C4-2B (cell line): Measurements from ENCODE around the gene VAT1L.

ENCODE experiments used
- H3K27ac ChIP-seq: fragments of 450-650 bp; 2 replicates; pipeline ENCODE4 v1.5.1; 2017
- ZFX ChIP-seq: fragments of 450-650 bp; IDR thresholded peaks from 2 replicates; pipeline ENCODE4 v1.6.1; 2017
- TF ChIP-seq, protein P1 (sequence below): fragments of 450-650 bp; conservative IDR thresholded peaks from 2 replicates; pipeline ENCODE4 v1.5.1; 2017; ENCODE audit warnings: mild to moderate bottlenecking

Gene VAT1L

DNA sequence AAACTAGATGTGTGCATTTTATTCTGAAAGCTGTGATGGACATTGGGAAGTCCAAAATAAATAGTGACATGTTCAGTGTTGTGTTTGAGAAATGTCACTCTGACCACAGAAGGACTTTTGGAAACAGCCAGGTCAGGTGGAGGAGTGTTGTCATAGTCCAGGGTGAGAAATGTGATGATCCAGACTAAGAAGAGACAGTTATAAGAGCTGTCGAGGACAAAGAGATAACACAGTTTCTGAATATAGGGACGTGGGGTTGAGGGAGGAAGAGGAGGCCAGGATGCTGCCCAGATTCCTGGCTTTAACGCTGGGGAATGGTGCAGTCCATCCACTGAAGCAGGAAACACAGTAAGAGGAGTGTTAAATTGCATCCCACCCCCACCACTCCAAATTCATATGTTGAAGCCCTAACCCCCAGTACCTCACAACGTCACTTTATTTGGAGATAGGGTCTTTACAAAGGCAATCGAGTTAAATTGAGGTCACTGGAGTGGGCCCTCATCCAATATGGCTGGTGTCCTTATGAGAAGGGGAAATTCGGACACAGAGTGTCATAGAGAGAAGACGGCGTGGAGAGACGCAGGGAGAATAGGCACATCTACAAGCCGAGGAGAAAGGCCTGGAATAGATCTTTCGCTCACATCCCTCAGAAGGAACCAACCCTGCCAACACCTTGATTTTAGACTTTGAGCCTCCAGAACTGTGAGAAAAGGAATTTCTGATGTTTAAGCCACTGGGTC, 71.3 kb downstream of the VAT1L start:
- TF ChIP-seq, protein P1, sequence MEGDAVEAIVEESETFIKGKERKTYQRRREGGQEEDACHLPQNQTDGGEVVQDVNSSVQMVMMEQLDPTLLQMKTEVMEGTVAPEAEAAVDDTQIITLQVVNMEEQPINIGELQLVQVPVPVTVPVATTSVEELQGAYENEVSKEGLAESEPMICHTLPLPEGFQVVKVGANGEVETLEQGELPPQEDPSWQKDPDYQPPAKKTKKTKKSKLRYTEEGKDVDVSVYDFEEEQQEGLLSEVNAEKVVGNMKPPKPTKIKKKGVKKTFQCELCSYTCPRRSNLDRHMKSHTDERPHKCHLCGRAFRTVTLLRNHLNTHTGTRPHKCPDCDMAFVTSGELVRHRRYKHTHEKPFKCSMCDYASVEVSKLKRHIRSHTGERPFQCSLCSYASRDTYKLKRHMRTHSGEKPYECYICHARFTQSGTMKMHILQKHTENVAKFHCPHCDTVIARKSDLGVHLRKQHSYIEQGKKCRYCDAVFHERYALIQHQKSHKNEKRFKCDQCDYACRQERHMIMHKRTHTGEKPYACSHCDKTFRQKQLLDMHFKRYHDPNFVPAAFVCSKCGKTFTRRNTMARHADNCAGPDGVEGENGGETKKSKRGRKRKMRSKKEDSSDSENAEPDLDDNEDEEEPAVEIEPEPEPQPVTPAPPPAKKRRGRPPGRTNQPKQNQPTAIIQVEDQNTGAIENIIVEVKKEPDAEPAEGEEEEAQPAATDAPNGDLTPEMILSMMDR, result no peak
- no peak for TF ChIP-seq ZFX

DNA sequence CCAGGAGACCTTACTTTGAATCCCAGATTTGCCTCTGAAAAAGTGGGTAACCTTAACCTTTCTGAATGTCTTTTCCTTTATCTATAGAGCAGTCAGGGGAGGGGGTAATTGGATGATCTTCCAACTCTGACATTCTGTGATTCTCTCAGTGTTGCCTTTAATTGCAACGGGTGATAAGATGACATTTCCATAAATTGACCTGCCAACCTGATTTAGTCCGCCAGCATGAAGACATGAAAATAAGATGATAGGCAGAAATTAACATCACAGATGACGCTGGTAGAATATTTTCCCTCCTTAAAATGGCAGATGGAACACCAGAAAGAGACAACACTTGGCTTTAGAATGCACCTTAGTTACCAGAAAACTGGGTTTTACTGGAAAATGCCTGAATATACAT, 72.6 kb downstream of the VAT1L start:
- TF ChIP-seq ZFX, result no peak
- TF ChIP-seq, protein P1, result no peak

More for the DNA sequence above, 71.3 kb downstream of the VAT1L start:
- no peak overlapping the region for H3K27ac ChIP-seq

DNA sequence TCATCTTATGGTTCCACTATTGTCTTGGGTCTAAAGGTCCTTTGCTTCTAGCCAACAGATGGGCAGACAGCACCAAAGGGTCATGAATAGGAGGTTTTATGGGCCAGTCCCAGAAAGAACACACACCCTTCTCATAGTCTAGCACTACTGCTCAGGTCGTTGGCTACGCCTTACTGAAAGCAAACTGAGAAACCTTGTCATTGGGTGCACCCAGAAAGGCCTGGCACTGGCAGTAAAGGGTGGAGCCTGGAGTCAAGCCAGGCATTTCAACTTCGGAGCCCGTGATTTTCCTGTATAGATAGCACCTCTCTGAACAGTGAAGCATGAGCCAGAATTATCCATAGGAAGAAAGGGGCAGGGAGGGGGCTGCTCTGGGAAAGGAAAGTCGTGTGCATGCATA, 74.9 kb downstream of the VAT1L start:
- H3K27ac ChIP-seq, result no peak overlapping the region
- TF ChIP-seq ZFX, result no peak
- TF ChIP-seq, protein P1, result no peak

More for the DNA sequence above, 72.6 kb downstream of the VAT1L start:
- no peak overlapping the region for H3K27ac ChIP-seq

DNA sequence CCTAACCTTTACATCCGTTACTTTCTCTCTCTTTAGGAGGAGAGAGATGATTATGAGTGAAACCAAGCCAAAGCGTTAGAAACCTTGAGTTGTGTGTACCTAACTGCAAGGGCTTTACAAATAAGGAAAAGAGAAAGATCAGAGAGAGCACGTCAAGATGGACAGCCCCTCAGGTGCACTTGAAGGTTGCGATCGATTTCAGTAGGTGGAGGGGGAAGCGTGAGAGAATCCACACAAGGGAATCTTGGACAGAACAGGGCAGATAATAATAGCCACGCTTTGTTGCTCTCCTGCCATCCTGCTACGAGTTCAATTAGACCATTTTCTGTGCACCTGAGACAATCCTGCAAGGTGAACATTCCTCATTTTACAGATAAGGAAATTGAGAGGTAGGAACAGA, 78.4 kb downstream of the VAT1L start:
- TF ChIP-seq, protein P1, result no peak
- no peak for TF ChIP-seq ZFX
- no peak overlapping the region for H3K27ac ChIP-seq

DNA sequence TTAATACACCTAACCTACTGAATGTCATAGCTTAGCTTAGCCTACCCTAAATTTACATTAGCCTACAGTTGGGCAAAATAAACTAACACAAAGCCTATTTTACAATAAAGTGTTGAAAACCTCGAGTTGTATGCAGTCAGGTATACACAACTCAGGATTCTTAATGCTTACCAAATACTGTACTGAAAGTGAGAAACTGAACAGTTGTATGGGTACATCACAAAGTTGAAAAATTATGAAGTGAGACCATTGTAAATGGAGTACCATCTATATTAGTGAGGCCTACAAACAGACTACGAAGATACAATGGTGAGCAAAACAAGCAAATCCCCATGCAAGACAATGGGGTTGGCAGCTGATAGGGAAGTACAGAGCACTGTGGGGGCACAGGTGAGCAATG, 79.7 kb downstream of the VAT1L start:
- no peak for TF ChIP-seq ZFX
- TF ChIP-seq, protein P1, result no peak
- H3K27ac ChIP-seq, result no peak overlapping the region

DNA sequence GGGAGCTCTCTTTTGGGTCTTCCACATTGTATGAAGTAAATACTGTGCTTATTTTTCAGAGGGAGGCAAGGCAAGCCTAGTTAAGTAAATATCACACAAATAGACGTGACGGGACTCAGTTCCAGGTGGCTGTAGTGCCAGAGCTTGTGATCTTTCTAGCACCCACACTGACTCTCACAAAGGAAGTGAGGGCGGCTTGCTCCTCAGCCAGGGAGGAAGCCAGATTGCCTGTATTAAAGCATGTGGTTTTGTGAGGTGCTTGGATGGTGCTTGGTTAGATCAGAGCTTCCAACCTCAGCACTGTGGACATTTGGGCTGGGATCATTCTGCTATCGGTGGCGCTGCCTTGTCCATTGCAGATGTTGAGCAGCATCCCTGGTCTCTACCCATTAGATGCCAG, 80.1 kb downstream of the VAT1L start:
- TF ChIP-seq, protein P1, result no peak
- TF ChIP-seq ZFX, result no peak
- no peak overlapping the region for H3K27ac ChIP-seq

DNA sequence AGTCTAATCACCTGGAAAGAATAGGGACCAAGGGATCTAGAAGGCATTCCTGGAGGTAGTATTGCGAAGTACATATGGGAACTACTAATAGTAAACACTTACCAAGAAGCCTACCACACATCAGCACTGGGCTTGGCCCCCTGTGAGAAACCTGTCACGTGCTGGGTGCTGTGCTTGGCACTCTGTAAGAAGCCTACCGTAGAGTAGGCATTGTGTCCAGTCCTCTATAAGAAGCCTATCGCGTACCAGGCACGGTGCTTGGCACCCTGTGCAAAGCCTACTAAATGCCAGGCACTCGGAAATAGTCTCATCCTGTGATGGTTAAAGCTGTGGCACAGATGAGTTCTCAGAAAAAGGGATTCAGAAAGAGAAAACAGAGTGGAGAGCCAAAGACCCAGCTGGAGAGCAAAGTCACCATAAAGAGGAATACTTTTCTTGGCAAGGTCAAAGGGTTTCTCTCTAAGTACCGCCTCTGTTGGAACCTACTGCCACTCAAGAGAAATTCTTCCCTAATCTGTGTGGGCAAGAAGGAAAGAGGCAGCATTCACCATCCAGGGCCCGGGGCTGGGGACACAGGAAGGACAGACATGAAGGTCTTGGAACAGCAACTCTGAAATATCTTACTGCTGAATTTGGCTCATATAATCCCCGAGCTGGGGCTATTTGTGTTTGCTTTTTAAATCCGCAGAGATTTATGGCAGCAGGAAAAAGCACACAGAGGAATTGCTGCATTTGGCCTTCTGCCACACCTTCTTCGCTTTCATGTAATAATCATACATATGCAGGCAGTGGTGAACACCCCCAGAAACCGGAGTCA, 81.8 kb downstream of the VAT1L start:
- no peak overlapping the region for H3K27ac ChIP-seq
- no peak for TF ChIP-seq ZFX
- TF ChIP-seq, protein P1, result no peak
